ENCODE measurements around the gene SPACDR. TPM values are rescaled to one million over a fixed set of nuclear protein-coding genes. Genes with fewer than 3 reads are reported as not detected.

The SPACDR gene
- total RNA-seq, 1 donor from 2014 or later: not detected

- Histone ChIP-seq H3K36me3 (no peaks in the 10 kb centered on the region), H3K27me3 (peaks cover 10% of the 10 kb centered on the region), H3K4me3 (peak within 1 kb of the TSS; percentile 71), H3K79me2 (ENCODE audit: low read depth) (peaks cover 37% of the 10 kb centered on the region), H3K4me2 (peak within 1 kb of the TSS; percentile 82), H2AFZ (replicated peaks) (peak within 1 kb of the TSS; percentile 88), H3K9ac (peak within 1 kb of the TSS; percentile 84), H3K4me1 (peaks cover 21% of the 10 kb centered on the region), H3K9me3 (ENCODE audit: low read depth) (no peaks in the 10 kb centered on the region), H3F3A (ENCODE audit: low read depth) (peaks cover 44% of the 10 kb centered on the region), H3K27ac (peak within 1 kb of the TSS; percentile 98), H4K20me1 (ENCODE audit: low read depth) (peaks cover 26% of the 10 kb centered on the region)
- H3K27ac Mint-ChIP-seq: peak within 1 kb of the TSS; percentile 100
- peaks cover 9% of the 10 kb centered on the region for H3K27me3 Mint-ChIP-seq (ENCODE audit: insufficient read depth, low read depth)
- no peak for TF ChIP-seq EZH2phosphoT487 (IDR thresholded peaks at IDR 0.05)
- no peak for TF ChIP-seq EZH2 (IDR thresholded peaks at IDR 0.05)
- TF ChIP-seq CTCF (IDR thresholded peaks at IDR 0.05): no peak
- DNase-seq (ENCODE audit: low spot score): peak; percentile 97
- H3K9me3 Mint-ChIP-seq: peaks cover 2% of the 10 kb centered on the region
- peaks cover 19% of the 10 kb centered on the region for H3K36me3 Mint-ChIP-seq
- H3K4me3 Mint-ChIP-seq: peak within 1 kb of the TSS; percentile 99
- H3K4me1 Mint-ChIP-seq: peaks cover 30% of the 10 kb centered on the region
Observed at GRCh38 chr7:100428199-100428966, 35.7 kb downstream of the SPACDR start, which contains the start of gene ZCWPW1. Gene ZCWPW1, minus strand, starts transcription at chr7:100428703. Its CDS starts 8,054 bp downstream, at chr7:100420649.

- peaks cover 10% of the 10 kb centered on the region for H3K27me3 ChIP-seq
- peaks cover 39% of the 10 kb centered on the region for H3F3A ChIP-seq (ENCODE audit: low read depth)
- H3K4me3 ChIP-seq: peak overlapping the region; percentile 71
- Mint-ChIP-seq H3K36me3 (peaks cover 13% of the 10 kb centered on the region), H3K27me3 (ENCODE audit: insufficient read depth, low read depth) (peaks cover 9% of the 10 kb centered on the region), H3K4me3 (peak overlapping the region; percentile 99), H3K9me3 (peaks cover 2% of the 10 kb centered on the region), H3K4me1 (peaks cover 25% of the 10 kb centered on the region), H3K27ac (no peak overlapping the region)
- H4K20me1 ChIP-seq (ENCODE audit: low read depth): peaks cover 22% of the 10 kb centered on the region
- H3K27ac ChIP-seq: no peak overlapping the region
- H3K9ac ChIP-seq: no peak overlapping the region
- H2AFZ ChIP-seq (replicated peaks): peak overlapping the region; percentile 88
- peak overlapping the region; percentile 82 for H3K4me2 ChIP-seq
- H3K36me3 ChIP-seq: no peaks in the 10 kb centered on the region
- TF ChIP-seq EZH2phosphoT487 (IDR thresholded peaks at IDR 0.05) (no peak), EZH2 (IDR thresholded peaks at IDR 0.05) (no peak), CTCF (IDR thresholded peaks at IDR 0.05) (no peak)
- peaks cover 21% of the 10 kb centered on the region for H3K4me1 ChIP-seq
- H3K9me3 ChIP-seq (ENCODE audit: low read depth): no peaks in the 10 kb centered on the region
- peaks cover 31% of the 10 kb centered on the region for H3K79me2 ChIP-seq (ENCODE audit: low read depth)
- no peak for DNase-seq (ENCODE audit: low spot score)
Observed at GRCh38 chr7:100427762-100428198, 36.3 kb downstream of the SPACDR start.

- H3K9me3 Mint-ChIP-seq: peaks cover 2% of the 10 kb centered on the region
- H3K36me3 ChIP-seq: no peaks in the 10 kb centered on the region
- H3K9me3 ChIP-seq (ENCODE audit: low read depth): no peaks in the 10 kb centered on the region
- H3K4me3 ChIP-seq: no peak overlapping the region
- peaks cover 5% of the 10 kb centered on the region for H3K36me3 Mint-ChIP-seq
- H3K4me3 Mint-ChIP-seq: no peak overlapping the region
- H3K27me3 ChIP-seq: peaks cover 10% of the 10 kb centered on the region
- H4K20me1 ChIP-seq (ENCODE audit: low read depth): peaks cover 9% of the 10 kb centered on the region
- peaks cover 26% of the 10 kb centered on the region for H3F3A ChIP-seq (ENCODE audit: low read depth)
- DNase-seq (ENCODE audit: low spot score): no peak
- no peak for TF ChIP-seq CTCF (IDR thresholded peaks at IDR 0.05)
- no peak for TF ChIP-seq EZH2phosphoT487 (IDR thresholded peaks at IDR 0.05)
- H3K79me2 ChIP-seq (ENCODE audit: low read depth): peaks cover 18% of the 10 kb centered on the region
- H2AFZ ChIP-seq (replicated peaks): no peak overlapping the region
- H3K27ac Mint-ChIP-seq: no peak overlapping the region
- H3K4me1 Mint-ChIP-seq: peaks cover 12% of the 10 kb centered on the region
- H3K27me3 Mint-ChIP-seq (ENCODE audit: insufficient read depth, low read depth): peaks cover 6% of the 10 kb centered on the region
- H3K27ac ChIP-seq: no peak overlapping the region
- H3K9ac ChIP-seq: no peak overlapping the region
- H3K4me1 ChIP-seq: peaks cover 10% of the 10 kb centered on the region
- H3K4me2 ChIP-seq: no peak overlapping the region
Observed at GRCh38 chr7:100426516-100426915, 37.5 kb downstream of the SPACDR start.

Measured in neural progenitor cell (in vitro differentiated cells).